ENCODE data around the gene RAB28. TPM values are rescaled to one million over a fixed set of nuclear protein-coding genes. Genes with fewer than 3 reads are reported as not detected.

The RAB28 gene
- total RNA-seq, 1 donor = 12.3 TPM

DNA sequence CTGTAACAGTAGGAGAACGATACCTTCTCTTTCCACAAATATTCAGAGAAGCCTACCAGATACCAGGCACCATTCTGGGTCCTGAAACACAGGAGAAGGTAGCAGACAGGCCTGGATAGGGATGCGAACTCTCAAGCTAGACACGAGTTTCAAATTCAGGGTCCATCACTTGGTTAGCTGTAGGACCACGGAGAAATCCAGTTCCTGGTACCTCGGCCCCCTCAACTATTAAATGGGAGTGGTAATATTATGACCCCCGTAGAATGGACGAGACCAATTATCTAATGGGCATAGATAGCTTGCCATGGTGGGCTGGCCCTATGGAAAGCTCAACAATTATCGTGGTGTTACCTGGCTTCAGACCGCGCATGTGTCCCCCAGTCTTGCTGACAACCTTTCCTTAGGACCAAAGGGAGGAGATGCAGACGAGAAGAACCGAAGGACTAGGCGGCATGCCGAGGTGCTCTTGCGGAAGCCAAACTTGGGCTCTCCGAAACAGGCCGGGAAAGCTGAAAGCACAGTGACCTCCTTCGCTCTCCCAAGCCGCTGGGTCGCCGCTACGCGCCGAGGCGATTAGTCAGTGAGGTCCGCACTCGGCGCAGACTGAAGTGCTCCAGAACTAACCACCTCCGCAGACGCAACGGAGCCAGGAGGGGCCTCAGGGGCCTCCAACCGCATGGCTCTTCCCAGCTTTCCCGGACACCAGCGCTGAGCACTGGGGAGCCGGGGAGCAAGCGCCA, 40.5 kb upstream of the RAB28 start:
- Histone ChIP-seq H3K4me2 (ENCODE audit: insufficient read depth, low read length) (peak overlapping the region; percentile 20), H2AFZ (ENCODE audit: low read length) (peak overlapping the region; percentile 80), H4K20me1 (ENCODE audit: insufficient read depth, low read length) (no peaks in the 10 kb centered on the region), H3K36me3 (ENCODE audit: insufficient read depth, low read length) (no peaks in the 10 kb centered on the region), H3K27ac (ENCODE audit: low read depth, low read length) (no peak overlapping the region), H3K79me2 (ENCODE audit: insufficient read depth, low read length) (no peaks in the 10 kb centered on the region), H3K4me3 (ENCODE audit: insufficient read depth, low read length) (peak overlapping the region; percentile 28), H3K9me3 (ENCODE audit: low read depth, low read length) (peaks cover 9% of the 10 kb centered on the region), H3K27me3 (ENCODE audit: insufficient read depth, low read length) (peaks cover 41% of the 10 kb centered on the region), H3K4me1 (ENCODE audit: insufficient read depth, low read length) (no peaks in the 10 kb centered on the region)
- DNase-seq (ENCODE audit: insufficient read length, low spot score, missing footprints) = peak; percentile 82
- TF ChIP-seq CTCF (IDR thresholded peaks at IDR 0.05; ENCODE audit: extremely low read depth, low read depth, low read length) = no peak

DNA sequence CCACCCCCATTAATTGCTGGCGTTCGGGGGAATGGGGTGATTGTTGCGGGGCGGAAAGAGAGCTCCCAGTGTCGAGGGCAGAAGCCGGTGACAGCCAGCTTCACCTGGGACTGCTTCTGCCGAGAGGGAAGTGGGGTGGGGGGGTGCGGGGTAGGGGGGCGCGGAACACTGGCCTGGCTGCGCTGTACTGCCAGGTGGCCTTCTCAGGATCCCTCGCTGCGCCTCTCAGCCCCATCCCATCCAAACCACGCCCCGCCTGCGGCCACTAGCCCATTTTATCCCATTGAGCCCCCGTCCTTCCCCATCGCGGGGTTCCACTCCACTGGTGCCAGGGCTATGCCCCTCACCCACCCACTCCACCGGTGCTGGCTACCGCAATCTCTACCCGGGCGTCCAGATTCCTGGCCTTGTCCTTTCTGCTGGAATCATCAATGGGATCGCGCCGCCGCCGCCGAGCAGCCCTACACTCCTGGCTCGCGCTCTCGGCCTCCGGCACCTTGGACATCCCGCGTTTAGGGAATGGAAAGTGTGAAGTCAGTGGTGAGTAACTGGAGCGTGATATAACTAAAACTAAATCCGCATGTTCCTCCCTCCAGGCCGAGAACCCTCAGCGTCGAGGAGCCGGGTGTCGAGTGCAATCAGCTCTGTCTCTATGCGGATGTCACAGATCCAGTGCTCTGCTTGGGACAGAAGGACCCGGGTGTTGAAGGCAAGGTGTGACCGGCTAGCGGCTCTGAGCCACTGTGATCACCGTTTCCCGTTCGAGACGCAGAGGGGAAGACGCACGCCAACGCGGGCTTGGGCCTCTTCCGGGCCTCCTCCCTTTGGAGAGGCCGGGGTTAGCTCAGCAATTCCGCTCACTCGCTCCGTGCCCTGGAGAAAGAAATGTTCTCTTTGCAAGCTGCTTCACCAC, 39.7 kb upstream of the RAB28 start:
- no peak overlapping the region for H3K4me3 ChIP-seq (ENCODE audit: insufficient read depth, low read length)

DNA sequence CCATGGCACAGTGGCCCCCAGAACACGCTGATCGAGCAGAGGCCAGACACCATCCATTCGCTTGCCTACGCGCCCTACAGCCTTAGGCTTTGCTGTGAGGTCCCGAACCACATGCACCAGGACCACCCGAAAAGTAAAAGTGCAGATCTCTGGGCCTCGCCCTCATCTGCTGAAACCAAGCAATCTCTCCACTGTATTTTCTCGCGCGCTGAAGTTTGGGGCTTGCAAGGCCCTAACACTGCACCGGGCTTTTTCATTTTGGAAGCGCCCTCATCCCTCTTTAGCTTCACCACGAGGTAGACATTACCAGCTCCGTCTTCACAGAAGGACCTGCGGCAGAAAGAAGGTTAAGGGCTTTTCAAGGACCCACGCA, 39.0 kb upstream of the RAB28 start:
- H3K79me2 ChIP-seq (ENCODE audit: insufficient read depth, low read length) = no peaks in the 10 kb centered on the region
- DNase-seq (ENCODE audit: insufficient read length, low spot score, missing footprints) = peak; percentile 42
- H3K27me3 ChIP-seq (ENCODE audit: insufficient read depth, low read length) = peaks cover 32% of the 10 kb centered on the region
- H3K4me3 ChIP-seq (ENCODE audit: insufficient read depth, low read length) = no peak overlapping the region
- no peaks in the 10 kb centered on the region for H3K36me3 ChIP-seq (ENCODE audit: insufficient read depth, low read length)
- H3K4me2 ChIP-seq (ENCODE audit: insufficient read depth, low read length) = no peak overlapping the region
- TF ChIP-seq CTCF (IDR thresholded peaks at IDR 0.05; ENCODE audit: extremely low read depth, low read depth, low read length) = no peak
- H3K27ac ChIP-seq (ENCODE audit: low read depth, low read length) = no peak overlapping the region
- H2AFZ ChIP-seq (ENCODE audit: low read length) = no peak overlapping the region
- no peaks in the 10 kb centered on the region for H4K20me1 ChIP-seq (ENCODE audit: insufficient read depth, low read length)
- H3K4me1 ChIP-seq (ENCODE audit: insufficient read depth, low read length) = no peaks in the 10 kb centered on the region
- H3K9me3 ChIP-seq (ENCODE audit: low read depth, low read length) = peaks cover 9% of the 10 kb centered on the region

More for the DNA sequence above, 39.7 kb upstream of the RAB28 start:
- Histone ChIP-seq H2AFZ (ENCODE audit: low read length) (no peak overlapping the region), H3K4me1 (ENCODE audit: insufficient read depth, low read length) (no peaks in the 10 kb centered on the region), H3K4me2 (ENCODE audit: insufficient read depth, low read length) (no peak overlapping the region), H3K36me3 (ENCODE audit: insufficient read depth, low read length) (no peaks in the 10 kb centered on the region), H3K27ac (ENCODE audit: low read depth, low read length) (no peak overlapping the region), H3K9me3 (ENCODE audit: low read depth, low read length) (peaks cover 9% of the 10 kb centered on the region), H4K20me1 (ENCODE audit: insufficient read depth, low read length) (no peaks in the 10 kb centered on the region), H3K27me3 (ENCODE audit: insufficient read depth, low read length) (peaks cover 37% of the 10 kb centered on the region), H3K79me2 (ENCODE audit: insufficient read depth, low read length) (no peaks in the 10 kb centered on the region)
- DNase-seq (ENCODE audit: insufficient read length, low spot score, missing footprints) = peak; percentile 55
- TF ChIP-seq CTCF (IDR thresholded peaks at IDR 0.05; ENCODE audit: extremely low read depth, low read depth, low read length) = no peak

All from osteoblast (primary cell).